ENCODE data around the gene BCL11A.

The BCL11A gene

GRCh38 chr2:60544954-60545560 is 8.4 kb downstream of the BCL11A start:
- DNase-seq (ENCODE audit: low read depth): no peak

GRCh38 chr2:60544062-60544461 is 9.4 kb downstream of the BCL11A start:
- DNase-seq (ENCODE audit: low read depth): no peak

- no peak for DNase-seq (ENCODE audit: low read depth)
These were observed 12.3 kb downstream of the BCL11A start for GRCh38 chr2:60541056-60541651.

GRCh38 chr2:60540074-60540473 is 13.4 kb downstream of the BCL11A start:
- DNase-seq (ENCODE audit: low read depth): no peak

GRCh38 chr2:60539140-60539539 is 14.3 kb downstream of the BCL11A start:
- no peak for DNase-seq (ENCODE audit: low read depth)

GRCh38 chr2:60538101-60538500 is 15.4 kb downstream of the BCL11A start:
- no peak for DNase-seq (ENCODE audit: low read depth)

- no peak for DNase-seq (ENCODE audit: low read depth)
These were observed 16.7 kb downstream of the BCL11A start for GRCh38 chr2:60536746-60537145.

GRCh38 chr2:60535685-60536312 is 17.7 kb downstream of the BCL11A start:
- no peak for DNase-seq (ENCODE audit: low read depth)

- DNase-seq (ENCODE audit: low read depth): no peak
These were observed 18.4 kb downstream of the BCL11A start for GRCh38 chr2:60534892-60535684.

GRCh38 chr2:60534052-60534685 is 19.3 kb downstream of the BCL11A start:
- no peak for DNase-seq (ENCODE audit: low read depth)

- DNase-seq (ENCODE audit: low read depth): no peak
These were observed 20.1 kb downstream of the BCL11A start for GRCh38 chr2:60533101-60534051.

- no peak for DNase-seq (ENCODE audit: low read depth)
These were observed 21.0 kb downstream of the BCL11A start for GRCh38 chr2:60532421-60532820.

GRCh38 chr2:60531701-60532133 is 21.7 kb downstream of the BCL11A start:
- no peak for DNase-seq (ENCODE audit: low read depth)

- no peak for DNase-seq (ENCODE audit: low read depth)
These were observed 22.7 kb downstream of the BCL11A start for GRCh38 chr2:60530660-60531281.

GRCh38 chr2:60529785-60530627 is 23.4 kb downstream of the BCL11A start:
- no peak for DNase-seq (ENCODE audit: low read depth)

GRCh38 chr2:60529136-60529784 is 24.2 kb downstream of the BCL11A start:
- no peak for DNase-seq (ENCODE audit: low read depth)

- DNase-seq (ENCODE audit: low read depth): no peak
These were observed 25.0 kb downstream of the BCL11A start for GRCh38 chr2:60528281-60529020.

- DNase-seq (ENCODE audit: low read depth): no peak
These were observed 25.7 kb downstream of the BCL11A start for GRCh38 chr2:60527762-60528161.
